GM19372 (cell line): ENCODE results near the gene TMEM176A.

Experiments used
- ATAC-seq: cut with Tn5 transposase; IDR thresholded peaks from one replicate; pipeline ENCODE4 v1.9.1; 2021; ENCODE audit warnings: mild to moderate bottlenecking, low read depth, moderate library complexity; ENCODE audit not compliant: unreplicated experiment

The TMEM176A gene

GRCh38 chr7:150787321-150788281 is 13.0 kb upstream of the TMEM176A start:
- ATAC-seq = no peak

GRCh38 chr7:150788474-150789269 is 11.9 kb upstream of the TMEM176A start:
- no peak for ATAC-seq

- ATAC-seq = no peak
Observed at GRCh38 chr7:150790416-150791075, 10.0 kb upstream of the TMEM176A start.

- ATAC-seq = no peak
Observed at GRCh38 chr7:150791304-150791703, 9.3 kb upstream of the TMEM176A start.

GRCh38 chr7:150791746-150792452 is 8.7 kb upstream of the TMEM176A start:
- ATAC-seq = no peak

- no peak for ATAC-seq
Observed at GRCh38 chr7:150793569-150794238, 6.9 kb upstream of the TMEM176A start.

- ATAC-seq = no peak
Observed at GRCh38 chr7:150797661-150798060, 2.9 kb upstream of the TMEM176A start.

- no peak for ATAC-seq
Observed at GRCh38 chr7:150799156-150799555, 1.4 kb upstream of the TMEM176A start.

- no peak for ATAC-seq
Observed at GRCh38 chr7:150799741-150800580, 608 bp upstream of the TMEM176A start, which contains the start of gene TMEM176B. Gene TMEM176B, minus strand, starts transcription at chr7:150800364. Its CDS starts 3,795 bp downstream, at chr7:150796569.

- no peak for ATAC-seq
Observed at GRCh38 chr7:150801242-150801945, 825 bp downstream of the TMEM176A start.

GRCh38 chr7:150801946-150802771 is 1.6 kb downstream of the TMEM176A start:
- no peak for ATAC-seq

- no peak for ATAC-seq
Observed at GRCh38 chr7:150803161-150803860, 2.7 kb downstream of the TMEM176A start.

GRCh38 chr7:150804802-150805201 is 4.2 kb downstream of the TMEM176A start:
- ATAC-seq = no peak

- no peak for ATAC-seq
Observed at GRCh38 chr7:150805864-150806263, 5.3 kb downstream of the TMEM176A start.

- ATAC-seq = no peak
Observed at GRCh38 chr7:150806454-150806853, 5.9 kb downstream of the TMEM176A start.

GRCh38 chr7:150806863-150807262 is 6.3 kb downstream of the TMEM176A start:
- no peak for ATAC-seq
